HCT116 (cell line): ENCODE measurements around the gene TAF1D. TPM values are rescaled to one million over a fixed set of nuclear protein-coding genes. Genes with fewer than 3 reads are reported as not detected.
A peak's percentile ranks its signal among the peaks of the same experiment; 100 is the strongest.

Experiments
- ATAC-seq: fragments of 200-7000 bp; cut with Tn5 transposase; 2 replicates; pipeline ENCODE4 v1.9.1; 2020; ENCODE audit warnings: mild to moderate bottlenecking, moderate library complexity
- BruUV-seq: library from RNA; stranded (reverse); fragments of 400-500 nt; replicated peaks from 2 replicates; lab custom pipeline; 2021; lab: Mats Ljungman, UMichigan
- CTCF ChIA-PET: fragments of 300-600 bp; sonication (Branson Sonifier 250); formaldehyde crosslinking; loops from one replicate; lab custom pipeline; 2021; ENCODE audit warnings: antibody characterized with exemption; lab: Charles Lee
- POLR2A ChIA-PET: fragments of 300-600, 350-600 bp; sonication (Branson Sonifier 250); formaldehyde crosslinking; loops from one replicate; lab custom pipeline; 2021; ENCODE audit warnings: antibody characterized with exemption; lab: Charles Lee
- RAD21 ChIA-PET, 2 experiments: fragments of 300-600 bp; sonication (Branson Sonifier 250); formaldehyde crosslinking; loops; one replicate each; lab custom pipeline; 2023; ENCODE audit warnings: low total read pairs in 2 of 2; ENCODE audit not compliant: uncharacterized antibody in 2 of 2, unreplicated experiment in 2 of 2, low non-redundant PET in 1 of 2; lab: Charles Lee
- DNase-seq: peaks from one replicate; pipeline ENCODE4 v3.0.0-alpha.2; 2010; ENCODE audit warnings: low read depth, low spot score
- H2AFZ ChIP-seq: fragments of 200-600 bp; shearing (Covaris generic), sonication (generic); 2 replicates; pipeline ENCODE4 v1.6.1; 2017; ENCODE audit warnings: low read depth, mixed run types, mixed read lengths, antibody characterized with exemption, low read length; ENCODE audit not compliant: poor library complexity, severe bottlenecking
- H3K27ac ChIP-seq: 2 replicates; pipeline ENCODE4 v1.5.1; 2012; ENCODE audit warnings: low read depth, low read length
- H3K27me3 ChIP-seq: fragments of 200-600 bp; sonication (generic); 2 replicates; pipeline ENCODE4 v1.6.1; 2016; ENCODE audit warnings: mixed run types, low read length, mixed read lengths; ENCODE audit not compliant: insufficient read depth
- H3K36me3 ChIP-seq, 2 experiments: fragments of 200-500 bp in 1 of 2; fragments of 200-600 bp in 1 of 2; sonication (Bioruptor generic) in 1 of 2; sonication (generic) in 1 of 2; 2 replicates each; pipeline versions ENCODE4 v1.5.1 to v1.6.1; 2014 to 2016; ENCODE audit warnings: low read length in 2 of 2, inconsistent platforms in 1 of 2, mixed read lengths in 1 of 2, mixed run types in 1 of 2; ENCODE audit not compliant: insufficient read depth in 2 of 2, control insufficient read depth in 1 of 2
- H3K4me1 ChIP-seq, 2 experiments: fragments of 200-600 bp in 1 of 2; sonication (generic) in 1 of 2; 2 replicates each; pipeline versions ENCODE4 v1.5.1 to v1.6.1; 2012 to 2017; ENCODE audit warnings: low read length in 2 of 2, inconsistent platforms in 1 of 2, mild to moderate bottlenecking in 1 of 2, mixed read lengths in 1 of 2, mixed run types in 1 of 2, moderate library complexity in 1 of 2; ENCODE audit not compliant: insufficient read depth in 2 of 2, control insufficient read depth in 1 of 2
- H3K4me2 ChIP-seq: fragments of 200-600 bp; sonication (generic); 2 replicates; pipeline ENCODE4 v1.6.1; 2017; ENCODE audit warnings: mixed run types, low read length, mixed read lengths
- H3K4me3 ChIP-seq, 2 experiments: fragments of 200-600 bp in 1 of 2; sonication (generic) in 1 of 2; replicated peaks in 1 of 2; 2 replicates each; pipeline ENCODE4 v1.5.1; 2011 to 2016; ENCODE audit warnings: low read length in 2 of 2, control low read depth in 1 of 2, low read depth in 1 of 2, mild to moderate bottlenecking in 1 of 2, mixed read lengths in 1 of 2, mixed run types in 1 of 2
- H3K79me2 ChIP-seq: fragments of 200-600 bp; sonication (generic); 2 replicates; pipeline ENCODE4 v1.6.1; 2017; ENCODE audit warnings: mild to moderate bottlenecking, mixed run types, low read length, moderate library complexity, mixed read lengths; ENCODE audit not compliant: insufficient read depth
- H3K9ac ChIP-seq: fragments of 200-600 bp; sonication (generic); 2 replicates; pipeline ENCODE4 v1.6.1; 2016; ENCODE audit warnings: low read length, mixed read lengths
- H3K9me2 ChIP-seq: fragments of 200-600 bp; sonication (generic), shearing (Covaris generic); 2 replicates; pipeline ENCODE4 v1.6.1; 2017; ENCODE audit warnings: mixed run types, mild to moderate bottlenecking, moderate library complexity; ENCODE audit not compliant: insufficient read depth
- H3K9me3 ChIP-seq, 2 experiments: fragments of 200-500 bp in 1 of 2; fragments of 200-600 bp in 1 of 2; sonication (Bioruptor generic) in 1 of 2; sonication (generic) in 1 of 2; 2 replicates each; pipeline ENCODE4 v1.6.1; 2014 to 2017; ENCODE audit warnings: low read length in 2 of 2, mixed read lengths in 2 of 2, inconsistent platforms in 1 of 2, low read depth in 1 of 2, mild to moderate bottlenecking in 1 of 2, mixed run types in 1 of 2, moderate library complexity in 1 of 2; ENCODE audit not compliant: control insufficient read depth in 1 of 2, insufficient read depth in 1 of 2
- H4K20me1 ChIP-seq: fragments of 200-600 bp; sonication (generic), shearing (Covaris generic); 2 replicates; pipeline ENCODE4 v1.6.1; 2017; ENCODE audit warnings: mixed run types, mild to moderate bottlenecking, moderate library complexity; ENCODE audit not compliant: insufficient read depth
- CBX3 ChIP-seq: IDR thresholded peaks from 2 replicates; pipeline ENCODE4 v1.6.1; 2012; ENCODE audit warnings: low read depth
- EZH2 ChIP-seq: fragments of 200-600 bp; sonication (generic); IDR thresholded peaks from 2 replicates; pipeline ENCODE4 v1.6.1; 2017; ENCODE audit warnings: antibody characterized with exemption, mixed run types
- EZH2phosphoT487 ChIP-seq: fragments of 200-600 bp; IDR thresholded peaks from 2 replicates; pipeline ENCODE4 v1.6.1; 2018; ENCODE audit warnings: antibody characterized with exemption, borderline replicate concordance
- FOSL1 ChIP-seq: IDR thresholded peaks from 2 replicates; pipeline ENCODE4 v1.6.1; 2012; ENCODE audit warnings: low read depth
- JUND ChIP-seq: IDR thresholded peaks from 2 replicates; pipeline ENCODE4 v1.6.1; 2012
- POLR2A ChIP-seq: IDR thresholded peaks from 2 replicates; pipeline ENCODE4 v1.7.0; 2011; ENCODE audit warnings: borderline replicate concordance; ENCODE audit not compliant: insufficient read depth, insufficient read length; ENCODE audit errors: extremely low read depth
- POLR2AphosphoS5 ChIP-seq: IDR thresholded peaks from 2 replicates; pipeline ENCODE4 v1.6.1; 2011; ENCODE audit warnings: mild to moderate bottlenecking, low read depth, low read length, moderate library complexity
- SP1 ChIP-seq: IDR thresholded peaks from 2 replicates; pipeline ENCODE4 v1.6.1; 2012; ENCODE audit warnings: low read depth
- SRF ChIP-seq: IDR thresholded peaks from 2 replicates; pipeline ENCODE4 v1.6.1; 2012; ENCODE audit warnings: low read depth
- TCF7L2 ChIP-seq: IDR thresholded peaks from 2 replicates; pipeline ENCODE4 v1.7.0; 2011; ENCODE audit warnings: borderline replicate concordance, inconsistent platforms; ENCODE audit not compliant: insufficient read depth, insufficient read length; ENCODE audit errors: extremely low read depth
- YY1 ChIP-seq: IDR thresholded peaks from 2 replicates; pipeline ENCODE4 v1.6.1; 2011; ENCODE audit warnings: low read length, low read depth, moderate library complexity, mild to moderate bottlenecking; ENCODE audit not compliant: insufficient replicate concordance; ENCODE audit errors: extremely low read depth
- ZFX ChIP-seq: fragments of 450-650 bp; IDR thresholded peaks from 2 replicates; pipeline ENCODE4 v1.6.1; 2017
- ZNF274 ChIP-seq: fragments of 200-500 bp; sonication (Bioruptor generic); IDR thresholded peaks from 2 replicates; pipeline ENCODE4 v1.6.1; 2014; ENCODE audit warnings: mild to moderate bottlenecking, low read depth, low read length, inconsistent platforms
- intact Hi-C: fragments of 100-400 bp; cut with micrococcal nuclease; formaldehyde crosslinking; loops from 2 replicates; pipeline ENCODE4 v1.10.0; 2022
- total RNA-seq: library from RNA; stranded (reverse); gene quantifications from one replicate; pipeline ENCODE4 v1.2.1, GENCODE V29; 2021; ENCODE audit not compliant: unreplicated experiment
- TF ChIP-seq, protein P1 (sequence below): IDR thresholded peaks from 2 replicates; pipeline ENCODE4 v1.6.1; 2012; ENCODE audit warnings: low read depth

Gene TAF1D
- total RNA-seq, 1 experiment from 2014 or later = 267 TPM

DNA sequence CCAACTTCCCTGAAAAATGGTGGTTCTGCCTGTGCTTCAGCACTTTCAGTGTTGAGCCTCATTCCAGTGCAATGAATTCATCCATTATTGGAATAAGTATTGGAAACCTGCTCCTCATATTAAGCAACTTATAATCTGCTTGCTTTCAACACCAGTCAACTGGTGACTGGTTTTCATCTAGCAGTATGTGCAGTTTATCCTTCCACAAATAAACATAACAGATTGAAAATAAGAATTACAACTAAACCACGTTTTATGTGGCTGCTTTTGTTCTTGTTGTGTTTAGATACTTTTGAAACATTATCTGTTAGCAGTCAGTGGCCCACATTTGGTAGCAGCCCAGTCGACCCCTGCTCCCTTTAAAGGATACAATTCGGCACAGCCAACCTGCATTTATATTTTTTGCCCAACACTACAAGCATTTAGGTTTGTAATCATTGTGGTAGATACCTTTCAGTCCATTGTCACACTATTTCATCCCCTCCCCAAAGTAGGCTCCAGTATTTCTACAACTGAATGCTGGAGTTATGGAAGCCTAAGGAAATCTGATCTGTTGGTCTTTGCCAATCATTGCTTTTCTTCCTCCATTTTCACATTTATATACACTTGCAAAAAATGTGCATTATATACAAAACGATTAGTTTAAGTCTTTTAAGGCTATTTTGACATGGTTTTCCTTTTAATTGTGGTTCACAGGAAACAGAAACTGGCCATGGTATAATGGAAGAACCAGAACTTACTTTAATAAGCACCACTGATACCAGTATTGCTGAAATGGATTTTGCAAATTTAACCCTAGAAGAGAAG lies 13.1 kb downstream of the TAF1D start:
- Histone ChIP-seq H3K4me2 (no peak overlapping the region), H4K20me1 (peaks cover 47% of the 10 kb centered on the region), H3K79me2 (peaks cover 20% of the 10 kb centered on the region), H3K4me3 (no peak overlapping the region), H2AFZ (no peak overlapping the region), H3K36me3 (peaks cover 50 to 58% of the 10 kb centered on the region in 2 experiments), H3K4me1 (no peaks in the 10 kb centered on the region), H3K27me3 (no peaks in the 10 kb centered on the region)
- ATAC-seq = peak; percentile 24; the same call in 1 of the 2 replicates
- BruUV-seq = no TSS peak
- CTCF ChIA-PET = no interaction called here
- TF ChIP-seq JUND = peak; percentile 24; the same call in 1 of the 2 replicates
- TF ChIP-seq TCF7L2 = no peak
- TF ChIP-seq POLR2AphosphoS5 = peak; percentile 53; the same call in 1 of the 2 replicates
- TF ChIP-seq, all 23 proteins: peak for 2
- ChIA-PET POLR2A (interaction anchor here (1.4 to 4.9 kb wide), 3 partner anchors 10 to 13 kb away, joined by 5 to 43 read pairs (median 6); partner anchors contain the start of genes C11orf54 and TAF1D), RAD21 (no interaction called here)
- 0 out of 2 replicates have a peak overlapping the region, but pooled peaks have one; percentile 11 for H3K27ac ChIP-seq
- no peaks in the 10 kb centered on the region for H3K9me3 ChIP-seq
- intact Hi-C loops = loop anchor here (10.0 kb wide), 1 partner anchor 493 kb away; no protein-coding TSS in a partner anchor
- DNase-seq = no peak
- no peaks in the 10 kb centered on the region for H3K9me2 ChIP-seq
- H3K9ac ChIP-seq = no peak overlapping the region

- intact Hi-C loops = loop anchor here (10.0 kb wide), 1 partner anchor 489 kb away; no protein-coding TSS in a partner anchor
- Histone ChIP-seq H3K79me2 (no peaks in the 10 kb centered on the region; the same call in 1 of the 2 replicates), H2AFZ (no peak overlapping the region), H3K4me2 (no peak overlapping the region), H3K9ac (no peak overlapping the region), H3K9me3 (no peaks in the 10 kb centered on the region), H4K20me1 (peaks cover 8% of the 10 kb centered on the region; the same call in 1 of the 2 replicates), H3K27me3 (no peaks in the 10 kb centered on the region), H3K36me3 (peaks cover 18 to 32% of the 10 kb centered on the region in 2 experiments), H3K4me3 (no peak overlapping the region), H3K4me1 (no peaks in the 10 kb centered on the region), H3K9me2 (no peaks in the 10 kb centered on the region), H3K27ac (no peak overlapping the region)
- no peak for ATAC-seq
- no peak for DNase-seq
- ChIA-PET RAD21 (no interaction called here), POLR2A (no interaction called here), CTCF (no interaction called here)
- no TSS peak for BruUV-seq
- TF ChIP-seq POLR2A = no peak
- no peak for TF ChIP-seq SRF
- no peak for TF ChIP-seq YY1
- TF ChIP-seq ZFX = no peak
- TF ChIP-seq EZH2 = no peak
- no peak for TF ChIP-seq FOSL1
- TF ChIP-seq SP1 = no peak
- no peak for TF ChIP-seq ZNF274
- TF ChIP-seq CBX3 = no peak
- TF ChIP-seq, protein P1, sequence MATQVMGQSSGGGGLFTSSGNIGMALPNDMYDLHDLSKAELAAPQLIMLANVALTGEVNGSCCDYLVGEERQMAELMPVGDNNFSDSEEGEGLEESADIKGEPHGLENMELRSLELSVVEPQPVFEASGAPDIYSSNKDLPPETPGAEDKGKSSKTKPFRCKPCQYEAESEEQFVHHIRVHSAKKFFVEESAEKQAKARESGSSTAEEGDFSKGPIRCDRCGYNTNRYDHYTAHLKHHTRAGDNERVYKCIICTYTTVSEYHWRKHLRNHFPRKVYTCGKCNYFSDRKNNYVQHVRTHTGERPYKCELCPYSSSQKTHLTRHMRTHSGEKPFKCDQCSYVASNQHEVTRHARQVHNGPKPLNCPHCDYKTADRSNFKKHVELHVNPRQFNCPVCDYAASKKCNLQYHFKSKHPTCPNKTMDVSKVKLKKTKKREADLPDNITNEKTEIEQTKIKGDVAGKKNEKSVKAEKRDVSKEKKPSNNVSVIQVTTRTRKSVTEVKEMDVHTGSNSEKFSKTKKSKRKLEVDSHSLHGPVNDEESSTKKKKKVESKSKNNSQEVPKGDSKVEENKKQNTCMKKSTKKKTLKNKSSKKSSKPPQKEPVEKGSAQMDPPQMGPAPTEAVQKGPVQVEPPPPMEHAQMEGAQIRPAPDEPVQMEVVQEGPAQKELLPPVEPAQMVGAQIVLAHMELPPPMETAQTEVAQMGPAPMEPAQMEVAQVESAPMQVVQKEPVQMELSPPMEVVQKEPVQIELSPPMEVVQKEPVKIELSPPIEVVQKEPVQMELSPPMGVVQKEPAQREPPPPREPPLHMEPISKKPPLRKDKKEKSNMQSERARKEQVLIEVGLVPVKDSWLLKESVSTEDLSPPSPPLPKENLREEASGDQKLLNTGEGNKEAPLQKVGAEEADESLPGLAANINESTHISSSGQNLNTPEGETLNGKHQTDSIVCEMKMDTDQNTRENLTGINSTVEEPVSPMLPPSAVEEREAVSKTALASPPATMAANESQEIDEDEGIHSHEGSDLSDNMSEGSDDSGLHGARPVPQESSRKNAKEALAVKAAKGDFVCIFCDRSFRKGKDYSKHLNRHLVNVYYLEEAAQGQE = no peak
- TF ChIP-seq EZH2phosphoT487 = no peak
- no peak for TF ChIP-seq POLR2AphosphoS5
Observed at GRCh38 chr11:93724089-93724488, 17.2 kb downstream of the TAF1D start.
